Naive thymus-derived CD8-positive, alpha-beta T cell (primary cell): ENCODE results near the gene CTIF. TPM values are rescaled to one million over a fixed set of nuclear protein-coding genes. Genes with fewer than 3 reads are reported as not detected.
A peak's percentile ranks its signal among the peaks of the same experiment; 100 is the strongest.

Experiments
- ATAC-seq, 2 donors: fragments of 150-1000 bp; cut with Tn5 transposase in 1 of 2; sonication (Bioruptor Pico), chemical (Tn5 transposase) in 1 of 2; 1 replicate in 1 of 2; 2 replicates in 1 of 2; pipeline ENCODE4 v1.10.0; 2021; ENCODE audit warnings: mild to moderate bottlenecking in 2 of 2, moderate library complexity in 2 of 2
- POLR2A ChIA-PET: fragments of 350-600 bp; sonication (Branson Sonifier 250); formaldehyde crosslinking; loops from one replicate; lab custom pipeline; 2021; ENCODE audit warnings: antibody characterized with exemption; lab: Charles Lee
- DNase-seq, 10 donors: peaks; one replicate each; pipeline versions ENCODE4 v3.0.0 to v3.0.0-alpha.2; 2020 to 2022
- H3K27ac Mint-ChIP-seq, 10 donors: one replicate each; pipeline ENCODE4 v1.8.0; 2020 to 2022; ENCODE audit warnings: mild to moderate bottlenecking in 10 of 10, mixed read lengths in 10 of 10, moderate library complexity in 4 of 10, inconsistent platforms in 1 of 10
- H3K27me3 Mint-ChIP-seq, 5 donors: one replicate each; pipeline ENCODE4 v1.8.0; 2021 to 2022; ENCODE audit warnings: mixed read lengths in 5 of 5
- H3K36me3 Mint-ChIP-seq, 3 donors: one replicate each; pipeline ENCODE4 v1.8.0; 2020 to 2022; ENCODE audit warnings: mixed read lengths in 3 of 3, mild to moderate bottlenecking in 2 of 3, inconsistent platforms in 1 of 3
- H3K4me1 Mint-ChIP-seq, 4 donors: one replicate each; pipeline ENCODE4 v1.8.0; 2021 to 2022; ENCODE audit warnings: mixed read lengths in 4 of 4
- H3K4me3 Mint-ChIP-seq, 10 donors: one replicate each; pipeline ENCODE4 v1.8.0; 2020 to 2022; ENCODE audit warnings: mild to moderate bottlenecking in 10 of 10, mixed read lengths in 10 of 10, moderate library complexity in 6 of 10, inconsistent platforms in 1 of 10
- H3K9me3 Mint-ChIP-seq, 9 donors: one replicate each; pipeline ENCODE4 v1.8.0; 2020 to 2022; ENCODE audit warnings: mixed read lengths in 9 of 9, mild to moderate bottlenecking in 3 of 9, inconsistent platforms in 1 of 9, moderate library complexity in 1 of 9
- polyA plus RNA-seq, 3 donors: library from polyadenylated mRNA; unstranded; fragments of 300-500 nt; fragmentation: Illumina TruSeq; gene quantifications; one replicate each; pipeline ENCODE4 v1.2.3, GENCODE V29; 2021
- total RNA-seq, 8 experiments: library from RNA in 2 of 8; stranded (reverse) in 2 of 8; gene quantifications; one replicate each; pipeline ENCODE4 v1.2.3 and lab custom pipeline; 2021 to 2026

CTIF gene
- total and polyA plus RNA-seq, 5 experiments from 2014 or later: 0.06 to 3.4 (median 2.0) TPM; not detected in 2

DNA sequence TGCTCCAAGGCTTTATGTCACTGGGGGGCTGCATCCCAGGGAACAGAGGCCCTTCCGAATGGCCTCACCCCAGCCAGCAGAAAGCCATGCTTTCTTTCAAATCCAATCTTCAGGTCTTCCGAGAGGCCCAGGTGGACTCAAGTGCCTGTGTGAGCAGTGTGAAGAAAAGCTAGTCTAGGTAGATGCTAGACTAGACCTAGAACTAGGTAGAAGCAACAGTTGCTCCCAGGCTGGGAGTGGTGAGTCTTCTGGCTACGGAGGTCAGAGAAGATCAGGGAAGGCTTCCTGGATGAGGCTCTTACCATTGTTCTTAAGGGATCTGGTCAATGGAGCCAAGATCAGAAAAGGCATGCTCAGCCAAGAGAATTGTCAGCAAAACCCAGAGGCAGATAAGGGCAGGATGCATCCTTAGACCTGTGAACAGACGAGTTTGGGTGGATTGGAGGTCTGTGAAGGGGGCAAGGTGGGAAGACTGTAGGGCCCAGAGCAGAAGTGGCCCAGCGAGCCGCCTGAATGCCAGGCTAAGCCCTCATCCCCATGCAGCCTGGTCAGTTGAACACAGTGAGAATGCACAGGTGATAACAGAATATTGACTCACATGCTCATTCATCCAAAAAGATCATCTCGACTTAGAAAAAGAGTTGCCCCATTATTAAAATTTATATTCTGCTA is 301.1 kb downstream of the CTIF start:
- DNase-seq (no peak), ATAC-seq (no peak)
- POLR2A ChIA-PET: no interaction called here
- no peaks in the 10 kb centered on the region for H3K36me3 Mint-ChIP-seq
- no peaks in the 10 kb centered on the region for H3K27me3 Mint-ChIP-seq
- H3K4me3 Mint-ChIP-seq: peak overlapping the region in 2 of 10 donors; percentile 2 to 22
- no peaks in the 10 kb centered on the region for H3K9me3 Mint-ChIP-seq
- peak overlapping the region in 8 of 10 donors; percentile 15 to 96 (median 88) for H3K27ac Mint-ChIP-seq
- peaks cover 31 to 91% (median 83%) of the 10 kb centered on the region in 4 donors for H3K4me1 Mint-ChIP-seq

DNA sequence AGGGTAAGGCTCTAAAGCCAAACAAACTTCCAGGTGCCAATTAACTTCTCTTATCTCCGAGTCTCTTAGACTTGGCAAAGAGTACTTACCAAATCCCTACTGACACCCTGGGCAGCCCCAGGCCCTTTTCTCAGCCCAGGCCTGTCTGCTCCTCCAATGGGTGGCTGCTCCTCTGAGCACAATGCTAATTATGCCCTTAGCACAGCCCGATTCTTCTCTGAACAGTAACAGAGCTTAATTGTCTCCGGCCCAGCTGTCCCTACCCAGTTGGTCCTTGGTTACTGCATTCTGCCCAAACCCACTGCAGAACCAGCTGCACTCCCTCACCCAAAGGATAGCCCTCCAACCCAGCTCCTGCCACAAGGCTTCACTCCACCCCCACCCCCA is 301.7 kb downstream of the CTIF start:
- DNase-seq (no peak), ATAC-seq (no peak)
- H3K27ac Mint-ChIP-seq: peak overlapping the region in 9 of 10 donors; percentile 15 to 96 (median 87)
- peaks cover 36 to 90% (median 81%) of the 10 kb centered on the region in 4 donors for H3K4me1 Mint-ChIP-seq
- H3K36me3 Mint-ChIP-seq: no peaks in the 10 kb centered on the region
- H3K4me3 Mint-ChIP-seq: peak overlapping the region in 3 of 10 donors; percentile 7 to 56 (median 8)
- H3K9me3 Mint-ChIP-seq: peaks cover 0 to 4% (median 0%) of the 10 kb centered on the region in 9 donors
- H3K27me3 Mint-ChIP-seq: no peaks in the 10 kb centered on the region
- POLR2A ChIA-PET: interaction anchor here (1.3 to 4.1 kb wide), 2 partner anchors 8 to 111 kb away, joined by 10 to 18 read pairs; partner anchors contain the start of gene SMAD7

GRCh38 chr18:48841381-48842258 is 302.8 kb downstream of the CTIF start:
- H3K9me3 Mint-ChIP-seq: peaks cover 0 to 16% (median 0%) of the 10 kb centered on the region in 9 donors

DNA sequence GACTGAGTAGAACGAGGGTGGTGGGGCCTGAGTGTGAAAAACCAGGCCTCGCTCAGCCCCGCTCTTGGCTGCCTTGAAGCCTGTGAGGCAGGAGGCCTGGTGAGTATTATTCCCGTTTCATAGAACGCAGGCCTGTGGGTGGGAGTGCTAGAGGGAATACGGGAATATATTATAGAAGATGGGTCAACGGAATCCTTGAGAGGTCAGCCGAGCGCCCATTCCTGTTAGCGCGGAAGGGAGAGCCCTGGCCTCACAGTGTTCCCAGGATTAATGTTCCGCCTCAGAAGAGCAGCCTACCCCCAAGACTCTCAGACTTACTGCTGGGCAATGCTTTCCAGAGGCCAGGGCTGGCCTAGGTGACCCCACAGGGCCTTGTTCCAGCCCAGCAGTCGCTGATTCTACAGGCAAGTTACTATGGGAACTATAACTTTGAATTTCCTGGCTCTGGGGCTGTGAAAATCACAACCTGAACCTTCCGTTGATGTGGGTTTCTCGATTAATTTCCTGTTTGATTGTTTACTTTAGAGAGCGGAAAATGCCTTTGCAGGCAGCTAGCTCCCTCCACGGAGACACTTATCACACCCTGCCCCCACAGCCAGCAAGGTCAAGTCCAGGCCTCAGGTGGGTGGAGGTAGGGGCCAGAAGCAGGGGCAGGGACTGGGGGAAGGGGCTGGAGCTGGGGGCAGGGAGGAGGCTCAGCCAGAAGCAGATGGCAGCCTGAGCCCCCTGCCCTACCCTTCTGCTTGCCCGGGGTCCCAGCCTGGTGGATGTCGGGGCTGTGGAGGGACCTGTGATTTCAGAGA is 303.6 kb downstream of the CTIF start:
- H3K4me1 Mint-ChIP-seq: peaks cover 44 to 80% (median 75%) of the 10 kb centered on the region in 4 donors
- H3K9me3 Mint-ChIP-seq: peaks cover 0 to 20% (median 0%) of the 10 kb centered on the region in 9 donors
- ATAC-seq (peak; percentile 88 to 89), DNase-seq (peak in 8 of 10 donors; percentile 17 to 85 (median 69))
- peak overlapping the region; percentile 56 to 83 (median 67) for H3K4me3 Mint-ChIP-seq
- H3K27ac Mint-ChIP-seq: peak overlapping the region; percentile 84 to 97 (median 96)
- POLR2A ChIA-PET: interaction anchor here (1.3 to 4.1 kb wide), 4 partner anchors 10 to 102 kb away, joined by 5 to 18 read pairs (median 7); no protein-coding TSS in a partner anchor
- H3K27me3 Mint-ChIP-seq: no peaks in the 10 kb centered on the region
- H3K36me3 Mint-ChIP-seq: no peaks in the 10 kb centered on the region

More at GRCh38 chr18:48841381-48842258, 302.8 kb downstream of the CTIF start:
- Mint-ChIP-seq H3K36me3 (no peaks in the 10 kb centered on the region), H3K27me3 (no peaks in the 10 kb centered on the region), H3K4me3 (peak overlapping the region in 9 of 10 donors; percentile 55 to 83 (median 64)), H3K4me1 (peaks cover 44 to 86% (median 79%) of the 10 kb centered on the region in 4 donors), H3K27ac (peak overlapping the region; percentile 84 to 97 (median 96))
- DNase-seq (no peak), ATAC-seq (no peak)
- POLR2A ChIA-PET: interaction anchor here (0.9 to 4.1 kb wide), 4 partner anchors 9 to 110 kb away, joined by 3 to 18 read pairs (median 9); partner anchors contain the start of gene SMAD7

- Mint-ChIP-seq H3K27me3 (no peaks in the 10 kb centered on the region), H3K27ac (peak overlapping the region; percentile 68 to 97 (median 82)), H3K9me3 (peaks cover 0 to 20% (median 0%) of the 10 kb centered on the region in 9 donors), H3K4me3 (peak overlapping the region in 7 of 10 donors; percentile 9 to 58 (median 33)), H3K36me3 (no peaks in the 10 kb centered on the region), H3K4me1 (peaks cover 45 to 77% (median 74%) of the 10 kb centered on the region in 4 donors)
- POLR2A ChIA-PET: interaction anchor here (1.5 to 4.1 kb wide), 3 partner anchors 10 to 101 kb away, joined by 5 to 18 read pairs (median 6); no protein-coding TSS in a partner anchor
- DNase-seq (peak in 1 of 10 donors; percentile 49), ATAC-seq (no peak)
Measured at GRCh38 chr18:48843162-48843561, 304.3 kb downstream of the CTIF start.

GRCh38 chr18:48843596-48843995 is 304.8 kb downstream of the CTIF start:
- POLR2A ChIA-PET: interaction anchor here (1.0 to 4.1 kb wide), 4 partner anchors 9 to 101 kb away, joined by 3 to 18 read pairs (median 6); no protein-coding TSS in a partner anchor
- Mint-ChIP-seq H3K4me3 (peak overlapping the region in 5 of 10 donors; percentile 5 to 58 (median 33)), H3K27ac (peak overlapping the region; percentile 4 to 97 (median 82)), H3K27me3 (no peaks in the 10 kb centered on the region), H3K4me1 (peaks cover 46 to 77% (median 70%) of the 10 kb centered on the region in 4 donors), H3K9me3 (peaks cover 0 to 20% (median 0%) of the 10 kb centered on the region in 9 donors), H3K36me3 (no peaks in the 10 kb centered on the region)
- ATAC-seq: no peak
- no peak for DNase-seq

DNA sequence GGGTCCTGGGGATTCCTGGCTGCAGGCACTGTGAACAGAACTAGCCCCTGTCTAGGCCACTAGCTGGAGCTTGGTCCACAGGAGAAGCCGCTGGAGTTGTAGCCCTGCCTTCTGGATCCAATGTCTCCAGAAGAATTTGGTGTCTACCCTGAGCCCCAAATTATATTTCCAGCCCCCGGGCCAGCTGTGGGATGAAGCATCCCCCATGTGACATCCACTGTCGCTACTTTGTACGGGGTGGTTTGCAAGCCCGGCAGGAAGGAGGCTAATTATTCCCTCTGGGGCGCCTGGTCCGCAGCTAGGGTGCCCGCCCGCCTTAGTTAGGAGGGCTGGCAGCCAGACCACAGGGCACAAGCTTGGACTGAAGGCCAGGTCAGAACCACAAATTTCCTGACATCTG is 305.4 kb downstream of the CTIF start:
- POLR2A ChIA-PET: interaction anchor here (1.0 to 4.1 kb wide), 4 partner anchors 9 to 100 kb away, joined by 3 to 18 read pairs (median 6); no protein-coding TSS in a partner anchor
- ATAC-seq (no peak), DNase-seq (no peak)
- Mint-ChIP-seq H3K9me3 (peaks cover 0 to 20% (median 0%) of the 10 kb centered on the region in 9 donors), H3K27me3 (no peaks in the 10 kb centered on the region), H3K4me3 (no peak overlapping the region), H3K36me3 (no peaks in the 10 kb centered on the region), H3K4me1 (peaks cover 40 to 71% (median 63%) of the 10 kb centered on the region in 4 donors), H3K27ac (peak overlapping the region in 9 of 10 donors; percentile 11 to 97 (median 70))

DNA sequence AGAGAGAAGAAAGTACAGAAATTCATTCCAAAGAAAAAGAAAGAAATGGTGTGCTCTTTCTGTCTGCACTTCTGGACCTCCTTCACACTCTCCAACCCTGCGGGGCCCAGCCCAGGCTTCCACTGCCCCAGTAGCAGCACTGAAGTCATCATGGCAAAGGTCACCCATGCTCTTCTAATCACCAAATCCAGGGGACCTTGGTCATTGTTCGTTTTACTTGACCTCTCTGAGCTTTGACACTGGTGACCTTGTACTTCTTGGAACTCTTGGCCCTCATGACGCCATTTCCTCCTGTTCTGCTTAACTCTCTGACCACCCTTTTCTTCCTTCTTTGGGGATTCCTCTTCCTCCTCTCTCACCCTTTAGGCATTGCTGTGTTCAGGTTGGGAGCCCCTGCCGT is 306.3 kb downstream of the CTIF start:
- ATAC-seq (no peak), DNase-seq (no peak)
- H3K4me3 Mint-ChIP-seq: peak overlapping the region in 1 of 10 donors; percentile 4
- H3K9me3 Mint-ChIP-seq: peaks cover 0 to 20% (median 0%) of the 10 kb centered on the region in 9 donors
- no peaks in the 10 kb centered on the region for H3K36me3 Mint-ChIP-seq
- peak overlapping the region in 7 of 10 donors; percentile 6 to 76 (median 47) for H3K27ac Mint-ChIP-seq
- H3K27me3 Mint-ChIP-seq: no peaks in the 10 kb centered on the region
- peaks cover 36 to 62% (median 54%) of the 10 kb centered on the region in 4 donors for H3K4me1 Mint-ChIP-seq
- POLR2A ChIA-PET: no interaction called here

GRCh38 chr18:48846423-48846932 is 307.6 kb downstream of the CTIF start:
- Mint-ChIP-seq H3K36me3 (no peaks in the 10 kb centered on the region), H3K27me3 (no peaks in the 10 kb centered on the region), H3K9me3 (peaks cover 0 to 20% (median 0%) of the 10 kb centered on the region in 9 donors), H3K27ac (peak overlapping the region in 3 of 10 donors; percentile 34 to 48 (median 47)), H3K4me3 (no peak overlapping the region), H3K4me1 (peaks cover 40 to 58% (median 49%) of the 10 kb centered on the region in 4 donors)
- no peak for DNase-seq
- POLR2A ChIA-PET: no interaction called here
- no peak for ATAC-seq

DNA sequence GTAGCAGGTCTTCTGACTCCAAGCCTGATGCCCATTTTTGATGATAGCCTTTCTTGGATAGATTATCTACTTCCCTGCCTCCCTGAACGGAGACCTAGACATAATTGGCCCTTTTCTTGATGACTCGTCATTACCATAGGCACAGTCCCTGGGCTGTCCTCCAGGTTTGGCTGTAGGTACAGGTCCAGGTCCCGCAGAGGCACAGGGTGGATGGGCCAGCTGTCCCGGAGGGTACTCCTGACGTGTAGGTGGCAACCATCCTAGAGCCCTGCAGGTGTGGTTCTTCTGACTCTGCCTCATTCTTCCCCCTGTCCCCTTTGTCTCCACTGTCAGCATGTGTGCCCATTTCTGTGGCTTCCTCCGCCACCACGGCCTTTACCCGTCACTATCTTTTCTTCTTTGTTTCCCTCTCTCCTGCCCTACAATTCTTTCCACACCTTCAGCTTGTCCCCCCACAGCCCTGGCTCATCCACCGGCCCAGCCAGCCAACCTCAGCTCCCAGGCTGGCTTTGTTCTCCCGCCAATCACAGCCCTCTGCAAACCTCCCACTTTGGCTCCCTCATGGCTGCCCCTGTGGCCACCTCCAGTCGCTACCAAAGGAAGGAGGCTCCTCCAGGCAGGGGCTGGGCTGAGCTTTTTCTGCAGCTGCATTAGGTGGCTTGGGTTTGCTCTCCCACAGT is 309.1 kb downstream of the CTIF start:
- peaks cover 0 to 20% (median 0%) of the 10 kb centered on the region in 9 donors for H3K9me3 Mint-ChIP-seq
- no peaks in the 10 kb centered on the region for H3K36me3 Mint-ChIP-seq
- ATAC-seq (no peak), DNase-seq (peak in 1 of 10 donors; percentile 34)
- no peaks in the 10 kb centered on the region for H3K27me3 Mint-ChIP-seq
- H3K4me1 Mint-ChIP-seq: peaks cover 42 to 58% (median 47%) of the 10 kb centered on the region in 4 donors
- H3K4me3 Mint-ChIP-seq: no peak overlapping the region
- POLR2A ChIA-PET: no interaction called here
- H3K27ac Mint-ChIP-seq: peak overlapping the region in 5 of 10 donors; percentile 10 to 74 (median 23)
